NCI-H446 (cell line): ENCODE measurements around the gene ELN.

Experiments used
- DNase-seq, 2 experiments: peaks; one replicate each; lab custom pipeline; 2025; lab: John Stamatoyannopoulos, UW

ELN gene

DNA sequence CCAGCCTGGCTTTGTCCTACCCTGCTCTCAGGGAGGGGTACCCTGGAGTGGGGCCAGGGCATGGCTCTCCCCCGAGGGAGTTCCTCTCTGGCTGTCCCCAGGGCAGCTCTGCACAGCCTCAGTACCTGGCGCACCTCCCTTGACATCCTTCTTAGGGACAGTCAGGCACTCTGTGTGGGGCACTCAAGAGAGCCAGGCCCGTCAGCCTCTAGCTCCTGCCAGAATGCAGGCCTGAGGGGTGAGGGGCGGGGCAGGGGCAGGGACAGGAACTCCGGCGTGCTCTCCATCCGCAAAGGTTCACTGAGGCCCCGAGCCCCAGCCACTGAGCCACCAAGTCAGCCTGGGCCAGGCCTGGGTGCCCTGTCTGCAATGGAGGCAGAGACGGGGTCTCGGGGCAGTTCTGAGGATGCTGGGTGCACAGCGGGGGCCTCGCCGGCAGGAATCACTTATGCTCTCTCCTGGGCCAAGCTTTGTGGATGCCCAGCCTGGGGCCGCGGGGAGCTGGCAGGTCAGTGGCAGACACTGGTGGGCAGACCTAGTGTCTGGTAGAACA is 65.8 kb downstream of the ELN start:
- no peak for DNase-seq

DNA sequence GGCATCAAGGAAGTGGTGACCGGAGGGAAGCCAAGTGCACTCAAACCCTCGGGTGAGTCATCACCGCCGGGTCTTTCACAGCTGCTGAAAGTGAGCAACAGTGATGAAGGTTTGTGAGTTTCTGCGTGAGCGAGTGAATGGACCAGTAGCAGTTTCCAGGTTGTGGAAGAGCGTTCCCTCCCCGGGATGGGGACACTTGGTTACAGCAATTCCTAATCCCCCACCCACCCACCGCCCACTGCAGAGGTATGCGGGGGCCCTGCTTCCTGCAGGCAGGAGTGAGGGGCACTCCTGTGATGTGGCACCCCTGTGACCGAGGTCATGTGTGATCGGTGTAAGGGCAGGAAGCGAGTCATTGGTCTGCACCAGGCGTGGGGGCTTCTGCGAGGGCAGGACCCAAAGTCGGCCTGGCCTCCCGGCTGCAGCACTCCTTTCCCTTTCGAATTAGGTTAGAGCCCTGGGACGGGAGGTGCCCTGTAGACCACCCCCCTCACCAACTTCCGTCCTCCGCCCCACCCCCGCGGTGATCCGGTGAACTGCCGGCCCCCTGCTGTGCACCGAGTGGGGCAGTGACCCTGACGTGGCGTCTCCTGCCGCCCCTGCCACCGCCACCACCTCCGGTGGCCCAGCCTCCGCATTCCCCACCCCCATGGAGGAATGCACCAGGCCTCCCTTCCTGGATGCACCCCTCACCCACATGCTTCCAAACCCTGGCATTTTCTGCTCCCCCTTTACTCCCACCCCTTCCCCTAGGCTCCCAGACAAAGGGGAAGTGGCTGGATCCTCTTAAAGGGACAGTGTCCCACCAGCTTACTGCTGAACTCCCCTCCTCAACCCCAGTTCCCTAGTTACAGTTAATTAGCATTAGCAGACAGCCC is 66.5 kb downstream of the ELN start:
- DNase-seq, result no peak

DNA sequence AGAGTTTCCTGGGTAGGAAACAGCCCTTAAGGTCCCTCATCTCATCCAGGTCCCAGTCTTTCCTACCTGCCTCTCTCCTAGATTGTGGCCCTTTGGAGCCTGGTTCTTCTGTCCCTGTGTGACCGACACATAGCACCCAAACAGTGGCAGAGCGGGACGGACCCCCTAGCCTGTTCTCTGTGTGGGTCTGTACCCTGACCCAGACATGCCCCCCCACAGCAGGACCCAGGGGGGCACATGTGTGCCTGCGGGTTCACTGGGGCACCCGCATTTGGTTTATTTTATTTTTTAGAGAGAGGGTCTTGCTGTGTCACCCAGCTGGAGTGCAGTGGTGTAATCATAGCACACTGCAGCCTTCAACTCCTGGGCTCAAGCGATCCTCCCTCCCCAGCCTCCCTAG is 67.2 kb downstream of the ELN start:
- DNase-seq, result no peak

DNA sequence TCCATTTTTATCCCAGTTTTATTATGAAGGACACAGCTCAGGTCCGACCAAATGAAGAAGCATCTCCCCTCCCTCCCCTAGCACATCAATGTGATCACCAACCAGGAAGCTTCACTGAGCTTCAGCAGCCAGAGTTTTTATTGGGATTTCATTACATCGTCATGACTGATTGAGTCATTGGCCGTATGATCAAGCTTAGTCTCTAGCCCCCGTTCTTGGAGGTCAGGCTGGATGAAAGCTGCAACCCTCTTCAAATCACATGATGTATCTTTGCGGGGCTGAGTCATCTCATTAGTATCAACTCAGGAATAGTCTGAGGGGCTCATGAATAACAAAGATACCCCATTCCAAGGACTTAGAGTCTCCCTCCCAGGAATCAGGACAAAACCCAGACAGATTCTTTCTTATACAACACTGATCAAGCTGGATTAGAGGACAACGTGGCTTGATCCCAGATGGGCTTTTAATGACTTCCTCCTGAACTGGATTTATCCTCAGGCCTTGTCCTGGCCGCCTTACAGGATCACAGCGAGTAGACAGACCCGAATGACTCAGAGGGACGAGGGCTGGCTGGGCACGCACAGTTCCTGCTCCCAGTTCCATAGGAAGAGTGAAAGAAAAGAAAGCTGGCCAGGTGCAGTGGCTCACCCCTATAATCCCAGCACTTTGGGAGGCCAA is 70.1 kb downstream of the ELN start:
- no peak for DNase-seq

DNA sequence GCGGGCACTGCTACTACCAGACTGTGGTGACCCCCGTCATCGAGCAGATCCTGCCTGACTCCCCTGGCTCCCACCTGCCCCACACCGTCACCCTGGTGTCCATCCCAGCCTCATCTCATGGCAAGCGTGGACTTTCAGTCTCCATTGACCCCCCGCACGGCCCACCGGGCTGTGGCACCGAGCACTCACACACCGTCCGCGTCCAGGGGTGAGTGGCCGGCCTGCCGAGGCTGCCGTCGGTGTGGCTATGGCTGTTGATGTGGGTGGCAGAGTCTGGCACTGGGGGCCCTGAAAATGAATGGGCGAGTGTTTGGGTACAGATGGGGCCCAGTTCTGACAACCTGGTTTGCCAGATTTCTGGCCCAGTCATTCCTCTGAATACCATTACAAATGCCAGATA is 71.1 kb downstream of the ELN start:
- DNase-seq, result no peak

DNA sequence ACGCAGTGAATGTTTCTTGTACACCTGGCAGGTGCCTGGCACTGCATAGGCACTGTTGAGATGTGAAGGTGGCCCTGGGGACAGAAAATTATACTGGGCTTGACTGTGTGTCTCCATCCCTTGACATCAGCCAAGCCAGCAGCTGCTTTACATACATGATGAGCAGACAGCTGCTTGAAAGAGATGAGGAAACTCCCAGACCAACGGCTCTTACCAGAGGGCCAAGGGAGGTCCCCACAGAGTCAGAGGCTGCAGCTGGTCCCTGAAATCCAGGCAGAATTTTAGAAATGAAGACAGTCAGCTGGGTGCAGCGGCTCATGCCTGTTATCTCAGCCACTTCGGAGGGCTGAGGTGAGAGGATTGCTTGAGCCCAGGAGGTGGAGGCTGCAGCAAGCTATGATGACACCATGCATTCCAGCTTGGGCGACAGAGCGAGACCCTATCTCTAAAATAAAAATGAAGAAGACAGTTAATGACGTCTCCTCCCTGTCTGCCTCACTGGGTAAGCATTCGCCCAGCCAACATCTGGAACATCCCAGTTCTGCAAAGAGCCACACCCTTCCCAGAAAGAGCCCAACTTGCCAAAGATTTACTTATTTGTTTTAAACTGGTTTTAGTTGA is 73.2 kb downstream of the ELN start:
- no peak for DNase-seq

DNA sequence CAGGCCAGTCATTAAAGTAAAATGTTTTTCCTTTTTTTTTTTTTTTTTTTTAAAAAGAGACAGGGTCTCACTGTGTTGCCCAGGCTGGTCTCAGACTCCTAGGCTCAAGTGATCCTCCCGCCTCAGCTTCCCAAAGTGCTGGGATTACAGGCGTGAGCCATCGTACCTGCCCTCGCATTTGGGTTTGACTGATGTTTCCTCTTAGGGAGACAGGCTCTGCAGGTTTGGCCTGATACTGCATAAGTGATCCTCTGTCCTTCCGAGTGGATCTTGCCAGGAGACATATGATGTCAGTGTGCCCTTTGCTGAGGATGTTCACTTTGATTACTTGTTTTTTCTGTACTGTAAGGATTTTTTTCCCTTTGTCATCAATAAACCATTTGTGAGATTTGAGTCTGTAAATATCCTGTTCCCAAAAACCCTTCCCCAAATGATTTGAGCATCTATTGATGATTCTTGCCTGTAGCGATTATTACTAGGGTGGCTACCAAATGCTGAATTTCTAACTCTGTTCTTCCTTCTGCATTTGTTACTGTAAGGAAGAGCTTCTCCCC is 75.3 kb downstream of the ELN start:
- no peak for DNase-seq

DNA sequence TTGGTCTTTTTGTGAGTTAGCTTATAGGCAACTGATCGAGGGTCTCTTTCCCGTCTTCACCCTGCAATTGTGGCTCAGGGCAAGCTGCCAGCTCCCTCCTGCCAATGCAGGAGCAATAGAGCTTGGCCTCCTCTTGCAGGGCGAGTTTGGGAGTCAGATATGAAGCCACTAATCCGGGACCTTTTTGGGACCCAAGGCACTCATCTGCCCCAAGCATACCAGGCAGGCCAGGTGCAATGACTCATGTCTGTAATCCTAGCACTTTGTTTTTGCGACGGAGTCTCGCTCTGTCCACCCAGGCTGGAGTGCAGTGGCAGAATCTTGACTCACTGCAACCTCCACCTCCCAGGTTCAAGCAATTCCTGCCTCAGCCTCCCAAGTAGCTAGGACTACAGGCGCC is 76.7 kb downstream of the ELN start:
- no peak for DNase-seq

DNA sequence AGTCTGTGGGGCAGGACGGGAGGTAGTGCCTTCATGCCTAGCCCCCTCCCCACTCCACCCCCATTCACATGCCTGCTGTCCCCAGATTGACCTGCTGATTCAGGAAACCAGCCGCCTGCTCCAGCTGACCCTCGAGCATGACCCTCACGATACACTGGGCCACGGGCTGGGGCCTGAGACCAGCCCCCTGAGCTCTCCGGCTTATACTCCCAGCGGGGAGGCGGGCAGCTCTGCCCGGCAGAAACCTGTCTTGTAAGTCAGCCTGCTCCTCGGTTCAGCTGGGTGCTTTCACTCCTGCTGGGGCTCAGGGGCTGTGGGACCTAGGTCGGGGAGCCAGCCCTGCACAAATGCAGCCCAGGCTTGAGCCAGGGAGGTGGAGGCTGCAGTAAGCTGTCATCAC is 78.0 kb downstream of the ELN start:
- DNase-seq, result no peak

DNA sequence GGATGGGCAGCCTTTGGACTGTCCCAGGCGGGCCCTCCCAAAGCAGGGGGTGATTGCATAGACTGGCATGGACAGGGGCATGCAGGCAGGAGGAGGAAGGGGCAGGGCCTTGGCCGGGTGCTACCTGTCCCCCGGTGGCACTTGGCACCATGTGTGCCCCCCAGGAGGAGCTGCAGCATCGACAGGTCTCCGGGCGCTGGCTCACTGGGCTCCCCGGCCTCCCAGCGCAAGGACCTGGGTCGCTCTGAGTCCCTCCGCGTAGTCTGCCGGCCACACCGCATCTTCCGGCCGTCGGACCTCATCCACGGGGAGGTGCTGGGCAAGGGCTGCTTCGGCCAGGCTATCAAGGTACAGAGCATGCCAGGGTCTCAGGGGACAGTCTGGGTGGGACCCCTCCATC is 78.9 kb downstream of the ELN start:
- DNase-seq, result no peak

DNA sequence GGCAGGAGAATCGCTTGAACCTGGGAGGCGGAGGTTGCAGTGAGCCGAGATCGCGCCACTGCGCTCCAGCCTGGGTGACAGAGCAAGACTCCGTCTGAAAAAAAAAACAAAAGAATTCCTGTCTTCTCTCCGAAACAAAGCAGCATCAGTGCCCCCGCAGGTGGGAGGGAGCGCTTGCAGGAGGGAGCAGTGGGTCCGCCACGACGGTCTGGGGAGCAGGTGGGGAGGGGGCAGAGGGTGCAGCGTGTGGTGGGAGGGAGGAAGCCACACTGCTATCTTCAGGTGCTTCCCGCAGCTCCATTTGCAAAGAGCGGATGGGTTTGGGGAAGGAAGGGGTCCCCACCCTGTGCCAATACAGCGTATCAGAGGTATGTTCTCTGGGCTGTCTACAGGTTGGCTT is 87.4 kb downstream of the ELN start:
- DNase-seq, result no peak

DNA sequence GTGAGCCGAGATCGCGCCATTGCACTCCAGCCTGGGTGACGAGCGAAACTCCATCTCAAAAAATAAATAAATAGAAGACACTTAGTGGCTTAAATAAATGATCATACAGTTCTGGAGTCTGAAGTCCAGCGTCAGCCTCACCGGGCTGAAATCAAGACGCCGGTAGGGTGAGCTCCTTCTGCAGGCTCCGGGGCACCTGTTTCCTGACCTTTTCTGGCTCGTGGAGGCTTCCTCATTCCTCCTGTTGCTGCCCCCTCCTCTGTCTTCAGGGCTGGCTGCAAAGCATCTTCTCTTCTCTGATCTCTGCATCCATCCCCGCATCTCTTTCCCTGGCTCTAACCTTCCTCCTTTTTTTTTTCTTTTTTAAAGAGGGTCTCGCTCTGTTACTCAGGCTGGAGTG is 88.4 kb downstream of the ELN start:
- DNase-seq, result no peak
